Mesenteric fat pad (tissue), 1 donor: Measurements from ENCODE around the gene SH3BP2. TPM values are rescaled to one million over a fixed set of nuclear protein-coding genes. Genes with fewer than 3 reads are reported as not detected.

Experiments
- DNase-seq: peaks from one replicate; pipeline ENCODE4 v3.0.0-alpha.2; 2020; ENCODE audit warnings: low spot score
- long read RNA-seq: library from polyadenylated mRNA; unstranded; transcript quantifications from one replicate; pipeline ENCODE4 v2.0.0, GENCODE V29; 2020
- total RNA-seq: library from RNA; stranded (reverse); fragmentation: NEBNext Ultra II Directional; extraction: Animal tissue kit (Norgen Biotek cat#: 25700); gene quantifications from one replicate; pipeline ENCODE4 v1.2.1, GENCODE V29; 2021
- donor health status: DM: yes; HTN: yes; CAD: no.

SH3BP2 gene
- total RNA-seq = 63.9 TPM
- long read RNA-seq, partial matches to known transcripts = 13 of 35 reads
- long read RNA-seq, other reads (novel, unspliced or antisense) = 22 of 35 reads

GRCh38 chr4:2792711-2793585, at the start of gene SH3BP2:
SH3BP2 (plus strand) TSS chr4:2793085; CDS start chr4:2820618, 27,533 bp downstream.
- peak; percentile 96 for DNase-seq

- no peak for DNase-seq
Observed at GRCh38 chr4:2743518-2744445, 49.1 kb upstream of the SH3BP2 start.

GRCh38 chr4:2744576-2745270, 48.2 kb upstream of the SH3BP2 start:
- DNase-seq = no peak

- no peak for DNase-seq
Observed at GRCh38 chr4:2745516-2745915, 47.4 kb upstream of the SH3BP2 start.

GRCh38 chr4:2745981-2746806, 46.7 kb upstream of the SH3BP2 start:
- no peak for DNase-seq

- DNase-seq = no peak
Observed at GRCh38 chr4:2746891-2747695, 45.8 kb upstream of the SH3BP2 start.

GRCh38 chr4:2750719-2751605, 41.9 kb upstream of the SH3BP2 start:
- no peak for DNase-seq

- DNase-seq = no peak
Observed at GRCh38 chr4:2753436-2753835, 39.4 kb upstream of the SH3BP2 start.

GRCh38 chr4:2754848-2755819, 37.8 kb upstream of the SH3BP2 start:
- no peak for DNase-seq

GRCh38 chr4:2755821-2756690, 36.8 kb upstream of the SH3BP2 start, which contains the start of gene TNIP2:
TNIP2 (minus strand) TSS chr4:2756336; CDS start chr4:2756289, 47 bp downstream.
- DNase-seq = peak; percentile 97

GRCh38 chr4:2756691-2757350, 36.1 kb upstream of the SH3BP2 start:
- no peak for DNase-seq

GRCh38 chr4:2757426-2757825, 35.5 kb upstream of the SH3BP2 start:
- DNase-seq = no peak

- DNase-seq = no peak
Observed at GRCh38 chr4:2761035-2761923, 31.6 kb upstream of the SH3BP2 start.

GRCh38 chr4:2762048-2762447, 30.8 kb upstream of the SH3BP2 start:
- DNase-seq = no peak
